Ectodermal cell (in vitro differentiated cells): ENCODE measurements around the gene SLC8B1.

ENCODE experiments used
- H3K27ac ChIP-seq: 2 replicates; pipeline ENCODE4 v1.7.0; 2013; ENCODE audit warnings: mild to moderate bottlenecking, low read depth, low read length; ENCODE audit not compliant: insufficient read depth, poor library complexity, severe bottlenecking
- H3K27me3 ChIP-seq: 2 replicates; pipeline ENCODE4 v1.7.0; 2013; ENCODE audit warnings: mild to moderate bottlenecking, low read length; ENCODE audit not compliant: insufficient read depth, control insufficient read depth, poor library complexity, severe bottlenecking
- H3K36me3 ChIP-seq: one replicate; pipeline ENCODE4 v1.7.0; 2013; ENCODE audit warnings: low read length; ENCODE audit not compliant: control insufficient read depth, insufficient read depth
- H3K4me1 ChIP-seq: one replicate; pipeline ENCODE4 v1.7.0; 2013; ENCODE audit warnings: low read length; ENCODE audit not compliant: control insufficient read depth, insufficient read depth
- H3K4me3 ChIP-seq: 2 replicates; pipeline ENCODE4 v1.7.0; 2013; ENCODE audit warnings: low read depth, low read length, control low read depth; ENCODE audit not compliant: insufficient read depth
- H3K9me3 ChIP-seq: 2 replicates; pipeline ENCODE4 v1.7.0; 2013; ENCODE audit warnings: mild to moderate bottlenecking, low read length, moderate library complexity; ENCODE audit not compliant: control insufficient read depth
- WGBS, 2 experiments: methylation state at CpG; one replicate each; pipeline ENCODE4 v1.1.7; 2013; ENCODE audit warnings: missing lambda C conversion rate in 2 of 2; 5-methylcytosine and 5-hydroxymethylcytosine counted together

SLC8B1 gene

DNA sequence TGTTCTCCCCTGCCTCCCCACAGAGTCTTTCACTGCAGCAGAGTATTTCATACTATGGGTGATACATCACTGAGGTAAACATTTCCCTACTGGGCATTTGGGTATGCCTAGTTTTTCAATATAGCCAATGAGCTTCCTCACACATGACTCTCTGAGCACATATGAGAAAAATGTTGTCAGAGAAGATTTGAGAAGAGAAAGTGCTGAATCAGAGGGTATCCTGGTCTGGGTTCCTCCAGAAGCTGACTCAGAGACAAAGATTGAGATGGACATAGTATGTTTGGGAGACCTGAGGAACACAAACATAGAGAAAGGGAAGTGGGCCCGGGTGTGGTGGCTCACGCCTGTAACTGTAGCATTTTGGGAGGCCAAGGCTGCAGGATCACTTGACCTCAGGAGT, 12.6 kb downstream of the SLC8B1 start:
- no peaks in the 10 kb centered on the region for H3K36me3 ChIP-seq
- no peak overlapping the region for H3K4me3 ChIP-seq
- no peaks in the 10 kb centered on the region for H3K27me3 ChIP-seq
- H3K9me3 ChIP-seq: no peaks in the 10 kb centered on the region
- no peaks in the 10 kb centered on the region for H3K4me1 ChIP-seq
- no peak overlapping the region for H3K27ac ChIP-seq
- 91 to 93% methylated on average over 2 of the region's 2 CpGs for WGBS, 2 experiments

GRCh38 chr12:113320401-113320800, 14.5 kb downstream of the SLC8B1 start:
- no peaks in the 10 kb centered on the region for H3K27me3 ChIP-seq
- H3K9me3 ChIP-seq: no peaks in the 10 kb centered on the region
- H3K27ac ChIP-seq: no peak overlapping the region
- no peak overlapping the region for H3K4me3 ChIP-seq
- WGBS, 2 experiments: 79 to 83% methylated on average over 12 of the region's 12 CpGs
- no peaks in the 10 kb centered on the region for H3K4me1 ChIP-seq
- no peaks in the 10 kb centered on the region for H3K36me3 ChIP-seq

- Histone ChIP-seq H3K4me3 (no peak overlapping the region), H3K36me3 (no peaks in the 10 kb centered on the region), H3K9me3 (no peaks in the 10 kb centered on the region), H3K27ac (no peak overlapping the region), H3K27me3 (no peaks in the 10 kb centered on the region), H3K4me1 (no peaks in the 10 kb centered on the region)
- WGBS, 2 experiments: 81 to 84% methylated on average over 15 of the region's 15 CpGs
Observed at GRCh38 chr12:113318900-113319628, 15.8 kb downstream of the SLC8B1 start.

GRCh38 chr12:113318046-113318656, 16.8 kb downstream of the SLC8B1 start:
- Histone ChIP-seq H3K27ac (no peak overlapping the region), H3K4me3 (no peak overlapping the region), H3K36me3 (no peaks in the 10 kb centered on the region), H3K27me3 (no peaks in the 10 kb centered on the region), H3K4me1 (no peaks in the 10 kb centered on the region), H3K9me3 (no peaks in the 10 kb centered on the region)
- 93 to 96% methylated on average over 4 of the region's 4 CpGs for WGBS, 2 experiments

GRCh38 chr12:113317122-113317521, 17.8 kb downstream of the SLC8B1 start:
- no peaks in the 10 kb centered on the region for H3K9me3 ChIP-seq
- 91 to 92% methylated on average over 6 of the region's 6 CpGs for WGBS, 2 experiments
- no peak overlapping the region for H3K27ac ChIP-seq
- no peaks in the 10 kb centered on the region for H3K4me1 ChIP-seq
- H3K36me3 ChIP-seq: no peaks in the 10 kb centered on the region
- no peaks in the 10 kb centered on the region for H3K27me3 ChIP-seq
- H3K4me3 ChIP-seq: no peak overlapping the region

- H3K9me3 ChIP-seq: no peaks in the 10 kb centered on the region
- 94 to 95% methylated on average over 7 of the region's 7 CpGs for WGBS, 2 experiments
- no peaks in the 10 kb centered on the region for H3K27me3 ChIP-seq
- H3K4me3 ChIP-seq: no peak overlapping the region
- H3K4me1 ChIP-seq: no peaks in the 10 kb centered on the region
- H3K36me3 ChIP-seq: no peaks in the 10 kb centered on the region
- H3K27ac ChIP-seq: no peak overlapping the region
Observed at GRCh38 chr12:113316155-113316554, 18.8 kb downstream of the SLC8B1 start.

GRCh38 chr12:113315358-113315757, 19.6 kb downstream of the SLC8B1 start:
- WGBS, 2 experiments: 93 to 95% methylated on average over 9 of the region's 9 CpGs
- Histone ChIP-seq H3K9me3 (no peaks in the 10 kb centered on the region), H3K4me3 (no peak overlapping the region), H3K4me1 (no peaks in the 10 kb centered on the region), H3K36me3 (no peaks in the 10 kb centered on the region), H3K27ac (no peak overlapping the region), H3K27me3 (no peaks in the 10 kb centered on the region)

DNA sequence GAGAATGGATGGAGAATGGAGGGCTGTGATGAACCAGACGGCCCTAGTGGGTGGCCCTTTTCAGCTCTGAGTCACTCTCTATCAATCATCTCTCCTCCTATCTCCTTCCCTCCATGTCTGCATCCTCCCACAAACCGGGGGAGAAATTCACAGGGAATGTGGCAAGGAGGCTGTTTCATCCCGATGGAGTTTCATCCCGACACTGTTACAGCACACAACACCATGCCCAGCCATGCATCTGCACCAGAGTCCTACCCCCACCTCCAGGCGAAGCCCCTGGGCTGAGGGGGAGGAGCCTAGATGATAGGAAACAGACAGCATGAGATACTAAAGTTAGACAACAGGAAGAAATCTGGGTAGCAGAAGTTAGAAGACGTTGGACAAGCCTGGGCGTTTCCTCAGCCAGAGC, 20.8 kb downstream of the SLC8B1 start:
- Histone ChIP-seq H3K4me1 (no peaks in the 10 kb centered on the region), H3K27me3 (no peaks in the 10 kb centered on the region), H3K9me3 (no peaks in the 10 kb centered on the region), H3K27ac (no peak overlapping the region), H3K4me3 (no peak overlapping the region), H3K36me3 (no peaks in the 10 kb centered on the region)
- WGBS, 2 experiments: 72 to 77% methylated on average over 4 to 7 of the region's 7 CpGs

DNA sequence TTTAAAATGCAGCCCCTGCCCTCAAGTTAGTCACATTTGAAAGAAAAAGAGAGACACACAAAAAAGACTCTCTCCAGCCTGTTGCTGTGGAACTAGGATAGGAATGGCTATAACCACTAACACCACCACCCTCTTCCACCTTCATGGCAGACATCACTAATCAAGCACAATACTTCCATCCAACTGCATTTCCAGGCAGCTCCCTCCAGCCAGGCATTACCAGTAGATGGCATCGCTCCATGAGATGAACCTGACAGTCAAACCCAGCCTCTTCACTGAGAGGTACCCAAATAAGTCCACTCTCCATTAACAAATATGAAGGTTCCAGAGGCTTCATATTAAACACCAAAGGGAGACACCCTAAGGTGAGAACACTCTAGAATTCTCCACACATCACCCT, 24.4 kb downstream of the SLC8B1 start:
- peaks cover 4% of the 10 kb centered on the region for H3K4me1 ChIP-seq
- H3K27me3 ChIP-seq: no peaks in the 10 kb centered on the region
- no peaks in the 10 kb centered on the region for H3K9me3 ChIP-seq
- WGBS, 2 experiments: 98 to 100% methylated on average over 1 of the region's 1 CpG
- H3K36me3 ChIP-seq: no peaks in the 10 kb centered on the region
- H3K4me3 ChIP-seq: no peak overlapping the region
- H3K27ac ChIP-seq: no peak overlapping the region

DNA sequence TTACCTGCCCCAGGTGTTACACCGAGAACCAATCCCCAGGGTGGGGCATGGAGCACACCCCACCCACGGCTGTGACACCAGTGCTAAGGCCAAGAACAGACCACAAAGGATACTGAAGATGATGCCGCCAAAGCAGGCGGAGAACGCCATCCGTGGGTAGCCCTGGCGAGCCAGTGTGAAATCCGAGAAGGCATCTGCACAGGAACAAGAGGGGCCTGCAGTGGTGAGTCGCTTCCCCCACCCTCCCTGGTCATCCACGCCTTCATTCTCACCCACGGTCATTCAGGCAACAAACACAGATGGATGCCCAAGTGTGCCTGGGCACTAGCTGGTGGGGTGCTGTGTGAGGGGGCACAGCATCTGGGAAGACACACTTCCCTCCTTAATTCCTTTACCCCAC, 28.5 kb downstream of the SLC8B1 start:
- no peaks in the 10 kb centered on the region for H3K27me3 ChIP-seq
- H3K9me3 ChIP-seq: no peaks in the 10 kb centered on the region
- no peak overlapping the region for H3K4me3 ChIP-seq
- H3K27ac ChIP-seq: no peak overlapping the region
- no peaks in the 10 kb centered on the region for H3K36me3 ChIP-seq
- WGBS, 2 experiments: 75 to 77% methylated on average over 11 of the region's 11 CpGs
- H3K4me1 ChIP-seq: peaks cover 10% of the 10 kb centered on the region
